Inferior parietal cortex (tissue), 1 donor: ENCODE data around the gene TRABD2A.

Experiments used
- DNase-seq: peaks from one replicate; pipeline ENCODE4 v3.0.0-alpha.2; 2016; ENCODE audit errors: extremely low spot score

The TRABD2A gene

GRCh38 chr2:84850471-84850870, 30.4 kb downstream of the TRABD2A start:
- no peak for DNase-seq

- DNase-seq, result peak; percentile 65
These were observed 31.5 kb downstream of the TRABD2A start for GRCh38 chr2:84849271-84849952.

- DNase-seq, result no peak
These were observed 33.4 kb downstream of the TRABD2A start for GRCh38 chr2:84847326-84848050.

GRCh38 chr2:84846741-84847142, 34.1 kb downstream of the TRABD2A start:
- no peak for DNase-seq

DNA sequence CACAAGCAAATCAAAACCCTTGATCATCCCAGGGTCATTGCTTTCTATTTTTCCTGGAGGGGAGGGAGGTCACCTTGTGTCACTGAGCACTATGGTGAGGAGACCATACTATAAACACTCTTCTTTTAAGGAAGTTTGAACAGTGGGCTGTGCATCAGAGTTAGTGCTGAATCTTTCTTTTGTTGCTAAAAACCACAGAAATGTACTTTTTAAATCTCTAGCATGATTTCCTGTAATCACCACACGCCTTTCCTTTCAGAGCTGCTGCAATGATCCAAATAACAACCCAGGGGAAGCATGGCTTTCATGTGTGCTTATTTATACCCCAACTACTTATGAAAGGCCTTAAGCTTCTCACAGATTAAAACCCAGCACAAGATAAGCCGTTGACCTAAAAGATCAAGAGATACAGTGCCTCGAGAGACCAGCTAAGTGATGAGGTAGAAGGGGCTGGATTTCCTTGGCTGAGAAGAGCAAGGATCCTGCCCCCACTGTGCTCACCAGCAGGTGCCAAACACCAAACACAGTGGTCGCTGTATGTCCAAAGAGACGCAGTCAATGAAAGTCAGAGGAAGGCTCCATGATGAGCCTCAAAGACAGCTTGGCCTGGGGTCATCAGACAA, 34.7 kb downstream of the TRABD2A start:
- no peak for DNase-seq

- DNase-seq, result no peak
These were observed 36.7 kb downstream of the TRABD2A start for GRCh38 chr2:84844141-84844540.

DNA sequence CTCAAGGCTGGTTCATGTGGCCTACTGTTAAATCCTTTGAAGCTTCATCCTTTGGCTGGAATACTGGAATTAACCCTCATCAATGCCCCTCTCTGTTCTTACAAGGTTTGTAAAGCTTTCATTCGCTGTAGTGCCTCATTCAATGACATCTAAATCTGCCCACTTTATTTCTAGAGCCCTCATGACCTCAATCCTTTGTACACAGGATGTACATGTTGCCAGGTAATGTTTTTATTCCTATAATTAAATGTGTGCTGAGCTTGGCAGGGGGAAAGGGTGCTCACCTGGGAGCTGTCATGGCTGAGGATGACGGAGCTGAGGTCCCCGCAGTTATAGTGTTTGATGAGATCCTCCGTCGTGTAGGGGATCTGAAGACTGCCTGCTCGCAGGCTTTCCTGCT, 39.3 kb downstream of the TRABD2A start:
- DNase-seq, result no peak

GRCh38 chr2:84840306-84840705, 40.6 kb downstream of the TRABD2A start:
- DNase-seq, result no peak

DNA sequence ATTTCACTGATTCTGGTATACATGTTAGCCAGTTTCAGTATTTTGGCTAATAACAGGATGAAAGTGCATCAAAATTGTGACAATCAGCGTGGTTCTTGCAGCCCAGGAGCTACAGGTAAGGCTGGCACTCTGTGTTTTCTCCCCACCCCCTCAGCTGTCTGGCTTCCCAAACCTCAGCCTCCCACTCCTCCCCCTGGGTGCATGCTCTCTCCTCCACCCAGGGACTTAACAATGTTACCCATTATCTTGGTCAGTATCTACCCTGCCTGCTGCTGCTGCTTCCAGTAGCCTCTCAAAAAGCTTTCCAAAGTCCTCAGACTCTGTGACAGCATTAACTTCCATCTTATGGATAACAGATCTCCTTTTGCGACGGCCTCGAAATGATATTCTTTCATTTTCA, 41.0 kb downstream of the TRABD2A start:
- DNase-seq, result no peak

DNA sequence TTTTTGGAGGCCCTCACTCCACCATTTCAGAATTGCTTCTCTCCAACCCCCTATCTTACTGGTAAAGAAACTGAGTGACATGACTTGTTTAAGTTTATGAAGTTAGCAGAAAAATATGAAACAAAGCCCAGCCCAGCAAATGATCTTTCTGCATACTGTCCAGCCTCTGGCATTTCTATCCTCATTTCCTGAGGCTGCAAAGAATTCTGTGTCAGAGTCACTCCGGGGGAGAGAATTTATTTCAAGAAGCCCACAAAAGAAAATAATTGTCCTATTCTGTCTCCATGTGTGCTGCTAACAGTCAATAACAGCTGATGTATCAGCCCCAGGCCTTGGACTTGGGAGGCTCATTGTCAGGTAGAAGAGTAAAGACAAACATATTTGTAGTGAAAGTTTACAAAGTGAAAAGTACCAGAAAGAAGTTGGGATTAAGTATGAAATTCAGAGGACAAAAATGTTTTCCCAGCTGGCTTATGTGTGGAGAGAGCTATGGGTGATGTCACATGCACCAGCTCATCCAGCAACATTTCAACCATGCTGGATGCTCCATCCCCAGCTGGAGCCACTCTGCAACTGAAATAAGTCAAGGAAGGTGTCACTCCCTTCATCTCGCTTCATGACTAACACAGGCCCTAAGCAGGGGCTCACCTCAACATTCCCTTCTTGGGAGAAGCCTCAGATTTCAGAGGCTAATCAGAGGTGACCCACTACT, 42.3 kb downstream of the TRABD2A start:
- no peak for DNase-seq

DNA sequence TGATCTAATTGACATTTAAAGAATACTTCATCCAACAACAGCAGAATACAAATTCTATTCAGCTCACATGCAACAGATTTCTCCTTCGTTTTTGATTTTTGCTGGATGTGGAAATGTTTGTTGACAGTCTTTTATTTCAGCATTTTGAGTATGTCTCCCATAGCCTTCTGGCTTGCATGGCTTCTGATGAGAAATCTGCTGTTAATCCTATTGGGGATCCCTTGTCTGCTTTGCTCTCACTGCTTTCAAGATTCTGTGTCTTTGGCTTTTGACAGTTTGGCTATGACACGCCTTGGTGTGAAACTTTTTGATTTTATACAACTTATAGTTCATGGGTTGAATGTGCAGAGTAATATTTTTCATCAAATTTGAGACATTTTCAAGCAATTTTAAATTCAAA, 44.7 kb downstream of the TRABD2A start:
- DNase-seq, result no peak

GRCh38 chr2:84833481-84834150, 47.3 kb downstream of the TRABD2A start:
- no peak for DNase-seq

DNA sequence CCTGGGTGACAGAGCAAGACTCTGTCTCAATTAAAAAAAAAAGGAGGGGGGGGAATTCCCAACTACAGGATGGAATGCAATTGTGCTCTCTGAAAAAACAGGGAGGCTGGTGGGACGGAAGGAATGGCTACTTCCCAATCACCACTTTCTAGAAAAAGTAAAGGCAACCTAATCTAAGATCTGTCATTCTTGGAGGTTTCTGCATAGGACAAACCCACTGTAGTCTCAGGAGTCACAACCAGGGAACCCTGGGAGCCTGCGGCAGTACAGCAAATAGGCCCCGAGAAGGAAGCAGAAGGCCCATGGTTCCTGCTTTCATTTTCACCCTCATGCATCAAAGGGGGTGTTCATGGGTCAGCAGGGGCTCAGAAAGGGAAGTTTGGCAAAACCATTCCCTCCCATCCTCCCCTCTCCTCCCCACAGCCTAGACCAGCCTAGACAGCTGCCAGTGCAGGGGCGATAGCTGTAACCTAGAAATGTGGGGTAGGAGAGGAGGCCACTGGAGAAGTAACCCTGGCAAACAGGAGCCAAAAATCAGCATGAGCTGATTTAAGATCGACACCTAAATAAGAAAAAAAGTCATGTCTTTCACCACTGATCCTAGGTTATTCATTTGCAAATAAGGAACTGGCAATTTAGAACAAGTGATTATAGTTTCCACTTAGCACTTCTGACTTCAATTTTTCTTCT, 48.0 kb downstream of the TRABD2A start:
- peak; percentile 15 for DNase-seq

DNA sequence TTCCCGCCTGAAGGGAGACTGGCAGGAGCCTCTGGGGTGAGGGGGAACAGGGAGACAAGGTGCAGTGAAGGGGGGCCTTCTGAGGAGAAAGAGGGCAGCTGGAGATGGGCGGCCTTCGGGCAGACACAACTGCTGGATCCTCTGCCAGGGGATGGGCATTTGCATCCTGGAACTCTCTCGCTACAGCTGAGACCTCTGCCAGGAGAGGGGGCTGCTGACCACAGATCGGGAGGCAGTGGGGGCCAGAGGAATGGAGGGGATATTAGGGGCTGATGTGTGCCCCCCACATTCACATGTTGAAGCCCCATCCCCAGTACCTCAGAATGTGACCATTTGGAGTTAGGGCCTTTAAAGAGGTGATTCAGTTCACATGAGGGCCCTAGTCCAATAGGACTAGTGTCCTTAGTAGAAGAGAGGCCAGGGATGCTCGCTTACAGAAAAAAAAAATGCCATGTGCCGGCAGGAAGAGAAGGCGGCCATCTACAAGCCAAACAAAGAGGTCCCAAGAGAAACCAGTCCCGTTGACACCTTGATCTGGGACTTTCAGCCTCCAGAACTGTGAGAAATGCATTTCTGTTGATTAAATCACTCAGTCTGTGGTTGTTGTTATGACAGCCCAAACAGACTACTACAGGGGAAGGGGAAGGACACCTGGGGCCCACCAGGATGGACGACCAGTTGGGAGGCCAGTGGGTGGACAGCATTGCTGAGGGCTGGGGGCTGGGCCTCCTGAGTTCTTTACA, 50.0 kb downstream of the TRABD2A start:
- DNase-seq, result no peak

- peak; percentile 17 for DNase-seq
These were observed 50.8 kb downstream of the TRABD2A start for GRCh38 chr2:84830095-84830494.

DNA sequence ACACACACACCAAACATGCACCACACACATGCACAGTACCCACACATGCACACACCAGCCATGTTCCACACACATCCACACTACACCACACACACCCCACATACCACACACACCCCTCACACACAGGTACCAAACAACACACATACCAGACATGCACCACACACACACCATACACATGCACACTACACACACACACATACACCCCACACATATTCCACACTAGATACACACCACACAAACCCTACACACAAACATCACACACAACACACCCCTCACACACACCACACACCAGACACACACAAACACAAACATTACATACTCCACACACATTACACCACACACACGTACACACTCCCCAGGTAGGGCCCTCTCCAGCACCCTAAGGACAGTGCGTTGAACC, 51.2 kb downstream of the TRABD2A start:
- no peak for DNase-seq

DNA sequence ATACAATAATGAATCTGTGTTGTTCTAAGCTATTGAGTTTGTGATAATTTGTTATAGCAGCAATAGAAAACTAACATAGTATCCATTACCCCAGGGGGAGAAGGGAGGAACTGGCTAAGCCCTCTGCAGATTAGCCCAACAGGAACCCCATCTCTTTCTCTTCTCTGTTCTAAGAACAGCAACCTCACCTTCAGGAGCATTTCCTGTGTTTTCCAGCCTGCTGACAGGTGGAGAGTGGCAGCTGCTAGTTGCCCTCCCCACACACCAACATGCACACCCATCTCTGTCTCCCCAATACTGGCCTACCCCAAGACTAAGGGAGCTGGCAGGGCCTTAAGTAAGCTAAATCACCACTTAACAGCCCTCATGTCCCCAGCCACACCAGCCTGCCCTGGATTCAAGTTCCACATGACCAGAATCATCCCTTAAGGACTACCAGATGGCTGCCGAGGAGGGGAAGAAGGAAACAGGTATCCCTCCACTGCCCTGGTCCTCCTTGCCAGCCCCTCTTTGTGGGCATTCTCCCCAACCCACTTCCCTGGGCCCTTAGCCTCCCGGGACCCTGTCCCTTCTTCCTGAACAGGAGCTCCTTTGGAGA, 52.8 kb downstream of the TRABD2A start:
- no peak for DNase-seq

- DNase-seq, result no peak
These were observed 57.1 kb downstream of the TRABD2A start for GRCh38 chr2:84823788-84824187.

- DNase-seq, result no peak
These were observed 57.7 kb downstream of the TRABD2A start for GRCh38 chr2:84823229-84823628.

DNA sequence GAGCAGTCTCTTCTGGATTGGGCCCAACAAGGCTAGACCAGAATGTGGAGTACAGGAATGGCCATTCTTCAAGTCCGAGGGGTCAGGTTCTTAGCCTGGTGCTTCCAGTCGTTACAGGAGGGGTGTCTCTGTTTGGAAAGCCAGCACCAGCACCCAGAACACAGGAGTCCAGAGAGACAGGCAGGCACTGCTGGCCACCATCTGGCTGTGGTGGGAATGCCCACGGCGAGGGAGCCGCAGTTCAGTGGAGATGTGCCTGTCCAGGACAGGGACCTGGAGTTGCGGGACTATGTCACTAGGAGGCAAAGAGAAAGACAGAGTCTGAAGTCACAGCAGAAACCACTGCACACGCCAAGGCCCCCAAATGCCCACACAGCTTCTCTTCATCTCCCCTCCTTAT, 59.1 kb downstream of the TRABD2A start:
- no peak for DNase-seq
